HepG2 (cell line): ENCODE measurements around the gene DDT. TPM values are rescaled to one million over a fixed set of nuclear protein-coding genes. Genes with fewer than 3 reads are reported as not detected.

Experiments used
- ATAC-seq: fragments of 200-7000 bp; cut with Tn5 transposase; 3 replicates; pipeline ENCODE4 v1.9.1; 2020; ENCODE audit warnings: mild to moderate bottlenecking, moderate library complexity
- BruUV-seq: library from RNA; stranded (reverse); fragments of 400-500 nt; replicated peaks from 2 replicates; lab custom pipeline; 2021; lab: Mats Ljungman, UMichigan
- CTCF ChIA-PET: fragments of 300-600 bp; formaldehyde crosslinking; extraction: SDS; loops from one replicate; lab custom pipeline; 2021; ENCODE audit warnings: low total read pairs, inconsistent platforms, low intra/inter-chr PET ratio; lab: Yijun Ruan, JAX
- POLR2A ChIA-PET: fragments of 350-600 bp; sonication (Branson Sonifier 250); formaldehyde crosslinking; loops from one replicate; lab custom pipeline; 2020; ENCODE audit warnings: antibody characterized with exemption, inconsistent platforms; lab: Yijun Ruan, JAX
- DNase-seq: peaks from one replicate; pipeline ENCODE4 v3.0.0-alpha.2; 2015; ENCODE audit warnings: low spot score
- FAIRE-seq: peaks from 3 replicates; lab custom pipeline; 2011; peaks lifted over from hg19 to GRCh38; lab: Jason Lieb, UNC
- H2AFZ ChIP-seq: one replicate; pipeline ENCODE4 v1.6.1; 2011; ENCODE audit warnings: low read length, inconsistent platforms
- H3K27ac ChIP-seq: fragments of 300-600 bp; 3 replicates; pipeline ENCODE4 v1.8.0; 2011; ENCODE audit warnings: mixed run types, mild to moderate bottlenecking, mixed read lengths, low read length, inconsistent platforms; ENCODE audit not compliant: insufficient read depth; ENCODE audit errors: extremely low read length
- H3K27me3 ChIP-seq, 2 experiments: fragments of 200-600 bp in 1 of 2; 2 replicates in 1 of 2; 3 replicates in 1 of 2; pipeline versions ENCODE4 v1.6.0 to v1.8.0; 2011; ENCODE audit warnings: low read length in 2 of 2, mild to moderate bottlenecking in 2 of 2, moderate library complexity in 2 of 2, inconsistent platforms in 1 of 2; ENCODE audit not compliant: insufficient read depth in 2 of 2, control insufficient read depth in 1 of 2
- H3K36me3 ChIP-seq, 2 experiments: fragments of 200-600 bp in 1 of 2; replicated peaks in 1 of 2; 2 replicates in 1 of 2; 3 replicates in 1 of 2; pipeline versions ENCODE4 v1.5.1 to v1.8.0; 2011; ENCODE audit warnings: low read length in 2 of 2, inconsistent platforms in 1 of 2; ENCODE audit not compliant: insufficient read depth in 2 of 2, control insufficient read depth in 1 of 2
- H3K4me1 ChIP-seq: 2 replicates; pipeline ENCODE4 v1.5.1; 2012; ENCODE audit warnings: low read length, inconsistent platforms; ENCODE audit not compliant: insufficient read depth
- H3K4me2 ChIP-seq: 2 replicates; pipeline ENCODE4 v1.6.0; 2011; ENCODE audit warnings: low read depth, low read length, inconsistent platforms
- H3K4me3 ChIP-seq, 3 experiments: fragments of 200-600 bp in 1 of 3; sonication (generic), shearing (Covaris generic) in 1 of 3; replicated peaks in 1 of 3; 2 replicates each; pipeline ENCODE4 v1.5.1; 2011 to 2016; ENCODE audit warnings: low read length in 3 of 3, inconsistent platforms in 2 of 3, low read depth in 2 of 3, mild to moderate bottlenecking in 2 of 3, control low read depth in 1 of 3, mixed read lengths in 1 of 3; ENCODE audit not compliant: insufficient read depth in 1 of 3
- H3K79me2 ChIP-seq: one replicate; pipeline ENCODE4 v1.6.1; 2011; ENCODE audit warnings: low read length, inconsistent platforms; ENCODE audit not compliant: insufficient read depth
- H3K9ac ChIP-seq: 2 replicates; pipeline ENCODE4 v1.6.0; 2011; ENCODE audit warnings: mild to moderate bottlenecking, low read depth, low read length, inconsistent platforms; ENCODE audit not compliant: insufficient read depth
- H3K9me3 ChIP-seq: 2 replicates; pipeline ENCODE4 v1.5.1; 2012; ENCODE audit warnings: mild to moderate bottlenecking, low read length
- H4K20me1 ChIP-seq: 2 replicates; pipeline ENCODE4 v1.6.0; 2011; ENCODE audit warnings: inconsistent platforms, mild to moderate bottlenecking, low read length, moderate library complexity; ENCODE audit not compliant: insufficient read depth
- AGO2 ChIP-seq: fragments of 200-400 bp; formaldehyde crosslinking; optimal IDR thresholded peaks from 2 replicates; pipeline ENCODE3; 2017; ENCODE audit warnings: mild to moderate bottlenecking, low read depth, low read length, moderate library complexity
- ASH2L ChIP-seq: fragments of 300-600, 200-600 bp; sonication (generic); IDR thresholded peaks from 2 replicates; pipeline ENCODE4 v1.7.0; 2017; ENCODE audit warnings: low read depth, mild to moderate bottlenecking, moderate library complexity, mixed read lengths, low read length; ENCODE audit not compliant: insufficient read length
- ATF7 ChIP-seq, 2 experiments: fragments of 450-650 bp in 1 of 2; sonication (generic) in 1 of 2; formaldehyde crosslinking in 1 of 2; IDR thresholded peaks; 2 replicates each; pipeline versions ENCODE4 v1.4.0 to v1.6.1; 2016 to 2020; ENCODE audit warnings: antibody characterized with exemption in 1 of 2, mild to moderate bottlenecking in 1 of 2, missing genetic modification reagents in 1 of 2
- CCAR2 ChIP-seq: fragments of 200-400 bp; formaldehyde crosslinking; optimal IDR thresholded peaks from 2 replicates; pipeline ENCODE3; 2018; ENCODE audit warnings: low read depth, mild to moderate bottlenecking, low read length, moderate library complexity
- CREB1 ChIP-seq, 2 experiments: fragments of 450-650 bp in 1 of 2; IDR thresholded peaks; 2 replicates each; pipeline ENCODE4 v1.6.1; 2016 to 2017; ENCODE audit warnings: control low read depth in 1 of 2, mild to moderate bottlenecking in 1 of 2, missing compliant biosample characterization in 1 of 2, missing genetic modification characterization in 1 of 2
- FOXP1 ChIP-seq, 2 experiments: fragments of 450-650 bp in 1 of 2; IDR thresholded peaks; 2 replicates each; pipeline ENCODE4 v1.6.1; 2017 to 2018; ENCODE audit warnings: antibody characterized with exemption in 1 of 2
- NBN ChIP-seq: fragments of 450-650 bp; conservative IDR thresholded peaks from 2 replicates; pipeline ENCODE4 v1.6.1; 2017
- NFE2L2 ChIP-seq: fragments of 150-350 bp; IDR thresholded peaks from 2 replicates; pipeline ENCODE4 v1.6.1; 2014; ENCODE audit warnings: low read length
- POLR2A ChIP-seq, 2 experiments: IDR thresholded peaks; 2 replicates each; pipeline ENCODE4 v1.6.1; 2011; ENCODE audit warnings: low read depth in 2 of 2, low read length in 2 of 2, mild to moderate bottlenecking in 1 of 2, moderate library complexity in 1 of 2; ENCODE audit not compliant: insufficient read depth in 1 of 2
- RBFOX2 ChIP-seq: fragments of 200-400 bp; formaldehyde crosslinking; IDR thresholded peaks from 2 replicates; pipeline ENCODE4 v1.6.1; 2017; ENCODE audit warnings: low read depth, mild to moderate bottlenecking, low read length
- SRF ChIP-seq: IDR thresholded peaks from 2 replicates; pipeline ENCODE4 v1.6.1; 2011; ENCODE audit warnings: mild to moderate bottlenecking, low read depth, low read length, moderate library complexity
- ZNF335 ChIP-seq: sonication (generic); formaldehyde crosslinking; IDR thresholded peaks from 2 replicates; pipeline ENCODE4 v1.4.0; 2020; ENCODE audit warnings: missing genetic modification reagents
- WGBS: methylation state at CpG from one replicate; pipeline ENCODE4 v1.1.6; 2017; ENCODE audit warnings: low lambda C conversion rate; 5-methylcytosine and 5-hydroxymethylcytosine counted together
- in situ Hi-C: cut with HindIII; loops from 2 replicates; pipeline ENCODE4 v1.10.0; 2017; ENCODE audit warnings: low pct_unique_long_range_greater_than_20kb; ENCODE audit not compliant: extremely low pct_ligation_motif_present
- intact Hi-C: fragments of 100-400 bp; cut with micrococcal nuclease; formaldehyde crosslinking; loops from one replicate; pipeline ENCODE4 v1.10.0; 2022; ENCODE audit not compliant: unreplicated experiment
- polyA plus RNA-seq, 8 experiments: library from polyadenylated mRNA; depleted of rRNA in 3 of 8; stranded (reverse) in 7 of 8; unstranded in 1 of 8; fragments of >200 nt; fragmentation: Illumina TruSeq in 4 of 8; extraction: Trizol in 4 of 8; gene quantifications; 2 replicates each; pipeline versions ENCODE4 v1.2.1 to v1.2.3, GENCODE V29; 2011 to 2016; ENCODE audit warnings: low read depth in 4 of 8, missing spikeins in 1 of 8, mixed read lengths in 1 of 8; ENCODE audit not compliant: insufficient read depth in 1 of 8
- total RNA-seq, 5 experiments: library from RNA; depleted of rRNA; stranded (reverse); fragments of >200 nt; fragmentation: Illumina TruSeq; extraction: Trizol; gene quantifications; 2 replicates each; pipeline ENCODE4 v1.2.3, GENCODE V29; 2016; ENCODE audit warnings: low read depth in 1 of 5
- TF ChIP-seq, protein P1 (sequence below): sonication (generic); formaldehyde crosslinking; IDR thresholded peaks from 2 replicates; pipeline ENCODE4 v1.4.0; 2020; ENCODE audit warnings: missing genetic modification reagents

The DDT gene
- total and polyA plus RNA-seq, 2 of the 13 experiments (the other 11 are each of a cell fraction or from before 2014, with no cell fraction given) = 143 to 181 TPM

DNA sequence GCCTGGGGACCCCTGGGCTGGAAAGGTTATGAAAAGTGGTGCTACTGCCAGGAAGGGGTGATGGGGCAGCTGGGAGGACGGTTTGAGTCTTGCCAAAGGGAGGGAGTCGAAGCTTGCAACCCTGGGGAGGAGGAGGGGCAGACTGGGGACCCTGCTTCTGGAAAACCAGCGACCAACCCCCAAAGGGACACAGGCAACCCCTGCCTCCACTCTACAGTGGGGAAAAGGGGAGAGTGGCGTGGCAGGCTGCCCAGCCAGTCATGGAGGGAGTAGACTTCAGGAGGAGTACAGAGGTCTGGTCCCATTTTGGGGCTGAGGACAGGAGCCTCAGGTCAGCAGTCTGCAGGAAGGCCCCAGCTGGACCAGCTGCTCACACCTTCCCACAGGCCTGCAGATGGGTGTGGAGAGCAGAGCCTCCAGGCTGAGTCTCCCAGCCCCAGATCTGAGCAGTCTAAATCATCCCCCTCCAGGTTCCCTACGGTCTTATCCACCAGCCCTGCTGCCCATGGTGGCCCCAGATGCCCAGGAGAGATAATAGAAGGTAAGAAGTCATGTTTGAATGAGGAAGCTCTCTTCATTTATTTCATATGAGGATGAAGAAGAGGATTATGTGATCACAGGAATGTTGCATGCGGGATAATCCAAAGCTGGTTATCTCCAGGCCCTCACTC, 3.3 kb downstream of the DDT start:
- DNase-seq (no peak), FAIRE-seq (no peak)
- Histone ChIP-seq H3K9me3 (no peaks in the 10 kb centered on the region), H3K27me3 (no peaks in the 10 kb centered on the region), H3K36me3 (peaks cover 4 to 28% of the 10 kb centered on the region in 2 experiments), H3K79me2 (peaks cover 6% of the 10 kb centered on the region), H4K20me1 (no peaks in the 10 kb centered on the region)
- peak; percentile 25; the same call in 1 of the 2 replicates for TF ChIP-seq RBFOX2
- peak; percentile 23 for TF ChIP-seq AGO2
- TF ChIP-seq NFE2L2 = no peak
- TF ChIP-seq, all 625 proteins: peak for 2
- 98% methylated on average over 6 of the region's 6 CpGs for WGBS
- intact Hi-C loops = no loop called here
- in situ Hi-C loops = no loop called here
- CTCF ChIA-PET = no interaction called here
- H3K4me3 ChIP-seq = no peak overlapping the region
- no peak overlapping the region for H3K27ac ChIP-seq
- no peaks in the 10 kb centered on the region for H3K4me1 ChIP-seq
- ATAC-seq = no peak
- H3K4me2 ChIP-seq = no peak overlapping the region
- no peak overlapping the region for H2AFZ ChIP-seq
- BruUV-seq = no TSS peak
- POLR2A ChIA-PET = interaction anchor here (1.1 to 1.7 kb wide), 2 partner anchors 50 to 57 kb away, joined by 3 to 4 read pairs; no protein-coding TSS in a partner anchor
- no peak overlapping the region for H3K9ac ChIP-seq

DNA sequence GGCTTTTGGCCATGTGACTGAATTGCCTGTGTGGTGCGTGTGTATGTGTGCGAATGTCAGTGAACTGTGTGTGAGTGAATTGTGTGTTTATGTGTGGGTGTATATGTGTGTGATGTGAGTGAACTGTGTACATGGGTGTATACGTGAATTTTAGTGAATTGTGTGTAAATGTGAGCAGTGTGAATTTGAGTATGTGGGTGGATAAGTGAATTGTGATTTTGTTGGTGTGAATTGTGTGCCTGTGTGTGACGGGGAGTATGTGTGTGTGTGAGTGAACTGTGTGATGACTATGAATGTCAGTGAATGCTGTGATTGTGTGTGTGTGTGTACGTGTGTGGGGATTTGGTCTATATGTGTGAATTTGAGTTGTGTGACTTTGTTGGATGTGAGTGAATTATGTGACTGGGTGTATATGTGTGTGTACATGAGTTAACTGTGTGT, 4.0 kb downstream of the DDT start:
- Histone ChIP-seq H3K9ac (no peak overlapping the region), H3K36me3 (peaks cover 4 to 28% of the 10 kb centered on the region in 2 experiments), H4K20me1 (no peaks in the 10 kb centered on the region), H3K4me3 (no peak overlapping the region), H3K27me3 (no peaks in the 10 kb centered on the region), H3K4me1 (no peaks in the 10 kb centered on the region), H3K27ac (no peak overlapping the region), H3K79me2 (peaks cover 6% of the 10 kb centered on the region), H3K4me2 (no peak overlapping the region), H2AFZ (no peak overlapping the region), H3K9me3 (no peaks in the 10 kb centered on the region)
- BruUV-seq = no TSS peak
- no peak for FAIRE-seq
- DNase-seq = no peak
- WGBS = 98% methylated on average over 5 of the region's 5 CpGs
- intact Hi-C loops (no loop called here), in situ Hi-C loops (no loop called here)
- CTCF ChIA-PET = no interaction called here
- POLR2A ChIA-PET = interaction anchor here (1.1 kb wide), 1 partner anchor 49 kb away, joined by 3 read pairs; no protein-coding TSS in a partner anchor
- ATAC-seq = no peak
- TF ChIP-seq ASH2L = no peak
- TF ChIP-seq CCAR2 = peak; percentile 60
- TF ChIP-seq, protein P1, sequence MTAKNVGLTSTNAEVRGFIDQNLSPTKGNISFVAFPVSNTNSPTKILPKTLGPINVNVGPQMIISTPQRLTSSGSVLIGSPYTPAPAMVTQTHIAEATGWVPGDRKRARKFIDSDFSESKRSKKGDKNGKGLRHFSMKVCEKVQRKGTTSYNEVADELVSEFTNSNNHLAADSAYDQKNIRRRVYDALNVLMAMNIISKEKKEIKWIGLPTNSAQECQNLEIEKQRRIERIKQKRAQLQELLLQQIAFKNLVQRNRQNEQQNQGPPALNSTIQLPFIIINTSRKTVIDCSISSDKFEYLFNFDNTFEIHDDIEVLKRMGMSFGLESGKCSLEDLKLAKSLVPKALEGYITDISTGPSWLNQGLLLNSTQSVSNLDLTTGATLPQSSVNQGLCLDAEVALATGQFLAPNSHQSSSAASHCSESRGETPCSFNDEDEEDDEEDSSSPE = no peak
- TF ChIP-seq ZNF335 = no peak
- TF ChIP-seq NBN = 0 out of 2 replicates have a peak, but pooled peaks have one; percentile 56
- no peak for TF ChIP-seq SRF
- TF ChIP-seq FOXP1 (IDR thresholded peaks at IDR 0.05) = peak; percentile 31; the same call in 1 of the 2 replicates
- TF ChIP-seq FOXP1 (CRISPR knock-in tag; IDR thresholded peaks at IDR 0.05) = no peak
- TF ChIP-seq CREB1 (IDR thresholded peaks at IDR 0.05) = peak; percentile 19; the same call in 1 of the 2 replicates
- no peak for TF ChIP-seq CREB1 (CRISPR knock-in tag; IDR thresholded peaks at IDR 0.05)
- TF ChIP-seq ATF7 (IDR thresholded peaks at IDR 0.05) = 0 out of 2 replicates have a peak, but pooled peaks have one; percentile 7
- TF ChIP-seq ATF7 (CRISPR knock-in tag; IDR thresholded peaks at IDR 0.05) = no peak
- peak in 1 of 2 experiments; percentile 17; a peak in 1 of 4 replicates for TF ChIP-seq POLR2A (IDR thresholded peaks at IDR 0.05; ENCODE audit: insufficient read depth in 1 of 2, low read depth in 2 of 2, low read length in 2 of 2)
